ENCODE results near the gene MAP3K13.

- no peak for TF ChIP-seq TARDBP (IDR thresholded peaks at IDR 0.05)
- no peak for TF ChIP-seq FOXA1 (IDR thresholded peaks at IDR 0.05)
- TF ChIP-seq HDGF (IDR thresholded peaks at IDR 0.05; ENCODE audit: borderline replicate concordance), result no peak
- TF ChIP-seq SUZ12 (IDR thresholded peaks at IDR 0.05), result no peak
Observed at GRCh38 chr3:185366913-185367312, 4.0 kb downstream of the MAP3K13 start.

All from HEK293T (cell line).